ENCODE data around the gene ZNF658. TPM values are rescaled to one million over a fixed set of nuclear protein-coding genes. Genes with fewer than 3 reads are reported as not detected.
"Not testable (repeated sequence)": the region's sequence is repeated elsewhere in the genome, so short reads cannot be mapped to it uniquely, and the experiment has no call there.

ZNF658 gene
- total RNA-seq (1 to 10 TPM; 1.7 to 5.5 (median 3.1) TPM), polyA plus RNA-seq (1 to 10 TPM in 1 of 2 donors, under 1 TPM in 1; 0.99 to 1.7 TPM)

- intact Hi-C loops (cut with DNase I); FAIRE-seq; H3K27me3 ChIP-seq; H3K4me1 ChIP-seq; H3K36me3 ChIP-seq; H3K9me3 ChIP-seq: not testable (repeated sequence)
- peak; percentile 99 to 100 (median 100) for ATAC-seq
- peak within 1 kb of the TSS; percentile 22 to 48 (median 36) for H3K27ac ChIP-seq
- WGBS, 2 donors, result 0 to 1% methylated on average over 37 to 43 of the region's 46 CpGs
- peak within 1 kb of the TSS; percentile 34 to 57 (median 47) for H3K4me3 ChIP-seq
- peak; percentile 84 to 94 (median 88) for DNase-seq
Observed at GRCh38 chr9:66900490-66901131, at the start of gene ZNF658. Gene ZNF658, plus strand, starts transcription at chr9:66900725. Its CDS starts 2,837 bp downstream, at chr9:66903562.

- H3K4me3 ChIP-seq; H3K9me3 ChIP-seq; H3K27me3 ChIP-seq; intact Hi-C loops (cut with DNase I); DNase-seq; ATAC-seq; H3K27ac ChIP-seq; H3K36me3 ChIP-seq; FAIRE-seq; H3K4me1 ChIP-seq: not testable (repeated sequence)
- WGBS, 2 donors, result no CpG with 5 or more reads among the region's 4 CpGs
Observed at GRCh38 chr9:66861732-66862131, 38.8 kb upstream of the ZNF658 start.

GRCh38 chr9:66868660-66869059 is 31.9 kb upstream of the ZNF658 start:
- H3K4me1 ChIP-seq; intact Hi-C loops (cut with DNase I); H3K9me3 ChIP-seq; FAIRE-seq; H3K4me3 ChIP-seq; H3K36me3 ChIP-seq; DNase-seq; H3K27me3 ChIP-seq; H3K27ac ChIP-seq: not testable (repeated sequence)
- peak in 2 of 4 donors; percentile 53 to 60 for ATAC-seq
- WGBS, 2 donors, result 25 to 31% methylated on average over 2 of the region's 3 CpGs

- ATAC-seq; intact Hi-C loops (cut with DNase I); DNase-seq; H3K9me3 ChIP-seq; H3K27ac ChIP-seq; H3K4me3 ChIP-seq; H3K27me3 ChIP-seq; H3K36me3 ChIP-seq; FAIRE-seq; H3K4me1 ChIP-seq: not testable (repeated sequence)
- 8 to 51% methylated on average over 3 of the region's 3 CpGs for WGBS, 2 donors
Observed at GRCh38 chr9:66880605-66881004, 19.9 kb upstream of the ZNF658 start.

- not testable (repeated sequence) for ATAC-seq
Observed at GRCh38 chr9:66881847-66882246, 18.7 kb upstream of the ZNF658 start.

GRCh38 chr9:66890334-66890733 is 10.2 kb upstream of the ZNF658 start:
- H3K4me1 ChIP-seq; intact Hi-C loops (cut with DNase I); H3K27ac ChIP-seq; H3K4me3 ChIP-seq; DNase-seq; FAIRE-seq; H3K36me3 ChIP-seq; ATAC-seq; H3K9me3 ChIP-seq; H3K27me3 ChIP-seq: not testable (repeated sequence)
- 78% methylated on average over 1 of the region's 1 CpG; no CpG with 5 or more reads in 1 of the 2 donors for WGBS, 2 donors

More at GRCh38 chr9:66881847-66882246, 18.7 kb upstream of the ZNF658 start:
- H3K27me3 ChIP-seq; H3K36me3 ChIP-seq; H3K27ac ChIP-seq; DNase-seq; intact Hi-C loops (cut with DNase I); H3K4me3 ChIP-seq; H3K9me3 ChIP-seq; H3K4me1 ChIP-seq; FAIRE-seq: not testable (repeated sequence)
- 70 to 90% methylated on average over 3 of the region's 3 CpGs for WGBS, 2 donors

GRCh38 chr9:66901141-66901540 is 616 bp downstream of the ZNF658 start:
- Histone ChIP-seq H3K27ac (peak overlapping the region; percentile 22 to 48 (median 36)), H3K4me3 (peak overlapping the region; percentile 34 to 57 (median 47))
- 1 to 3% methylated on average over 6 of the region's 8 CpGs for WGBS, 2 donors
- intact Hi-C loops (cut with DNase I); H3K27me3 ChIP-seq; DNase-seq; H3K36me3 ChIP-seq; H3K9me3 ChIP-seq; H3K4me1 ChIP-seq; FAIRE-seq: not testable (repeated sequence)
- peak; percentile 23 to 63 (median 43) for ATAC-seq

GRCh38 chr9:66909560-66909959 is 9.0 kb downstream of the ZNF658 start:
- peaks cover 0 to 10% (median 4%) of the 10 kb centered on the region in 3 donors for H3K36me3 ChIP-seq
- H3K9me3 ChIP-seq; H3K4me3 ChIP-seq; intact Hi-C loops (cut with DNase I); H3K27me3 ChIP-seq; H3K4me1 ChIP-seq; H3K27ac ChIP-seq; ATAC-seq; DNase-seq; FAIRE-seq: not testable (repeated sequence)
- WGBS, 2 donors, result 98 to 99% methylated on average over 2 of the region's 2 CpGs

GRCh38 chr9:66920072-66920471 is 19.5 kb downstream of the ZNF658 start:
- H3K27ac ChIP-seq; DNase-seq; H3K36me3 ChIP-seq; ATAC-seq; H3K4me3 ChIP-seq; FAIRE-seq; H3K27me3 ChIP-seq; H3K9me3 ChIP-seq; intact Hi-C loops (cut with DNase I); H3K4me1 ChIP-seq: not testable (repeated sequence)
- WGBS, 2 donors, result 96 to 100% methylated on average over 3 of the region's 4 CpGs

- H3K4me1 ChIP-seq; FAIRE-seq; H3K9me3 ChIP-seq; H3K27ac ChIP-seq; DNase-seq; intact Hi-C loops (cut with DNase I); H3K36me3 ChIP-seq; H3K27me3 ChIP-seq; H3K4me3 ChIP-seq; ATAC-seq: not testable (repeated sequence)
- WGBS, 2 donors, result no CpG with 5 or more reads among the region's 1 CpG
Observed at GRCh38 chr9:66936194-66936870, 35.8 kb downstream of the ZNF658 start.

- H3K4me1 ChIP-seq; DNase-seq; H3K4me3 ChIP-seq; H3K36me3 ChIP-seq; H3K27me3 ChIP-seq; ATAC-seq; FAIRE-seq; H3K27ac ChIP-seq; intact Hi-C loops (cut with DNase I); H3K9me3 ChIP-seq: not testable (repeated sequence)
- 60 to 90% methylated on average over 1 of the region's 3 CpGs for WGBS, 2 donors
Observed at GRCh38 chr9:66937662-66938061, 37.1 kb downstream of the ZNF658 start.

- ATAC-seq; DNase-seq; H3K4me1 ChIP-seq; H3K36me3 ChIP-seq; FAIRE-seq; H3K27me3 ChIP-seq; H3K9me3 ChIP-seq; intact Hi-C loops (cut with DNase I); H3K27ac ChIP-seq; H3K4me3 ChIP-seq: not testable (repeated sequence)
- WGBS, 2 donors, result 46 to 61% methylated on average over 4 of the region's 5 CpGs
Observed at GRCh38 chr9:66938322-66938721, 37.8 kb downstream of the ZNF658 start.
